Fibroblast of skin of scalp (primary cell): ENCODE data around the gene AMOTL1.

Experiments
- DNase-seq: peaks from one replicate; pipeline ENCODE4 v3.0.0-alpha.2; 2013

The AMOTL1 gene

GRCh38 chr11:94858012-94858705 is 90.0 kb downstream of the AMOTL1 start:
- DNase-seq, result no peak

- DNase-seq, result no peak
Measured at GRCh38 chr11:94860333-94860732, 92.2 kb downstream of the AMOTL1 start.

- no peak for DNase-seq
Measured at GRCh38 chr11:94861306-94861845, 93.2 kb downstream of the AMOTL1 start.

GRCh38 chr11:94862926-94863880 is 95.0 kb downstream of the AMOTL1 start:
- DNase-seq, result no peak

- DNase-seq, result no peak
Measured at GRCh38 chr11:94864506-94865045, 96.4 kb downstream of the AMOTL1 start.

- peak; percentile 72 for DNase-seq
Measured at GRCh38 chr11:94866231-94866822, 98.2 kb downstream of the AMOTL1 start.

GRCh38 chr11:94866936-94867795 is 99.0 kb downstream of the AMOTL1 start:
- DNase-seq, result no peak

GRCh38 chr11:94868468-94868867 is 100.3 kb downstream of the AMOTL1 start:
- DNase-seq, result no peak

GRCh38 chr11:94869186-94869585 is 101.0 kb downstream of the AMOTL1 start:
- DNase-seq, result no peak

- no peak for DNase-seq
Measured at GRCh38 chr11:94870422-94870821, 102.3 kb downstream of the AMOTL1 start.

GRCh38 chr11:94871491-94872185 is 103.5 kb downstream of the AMOTL1 start:
- DNase-seq, result no peak

GRCh38 chr11:94873916-94874540 is 105.9 kb downstream of the AMOTL1 start:
- DNase-seq, result no peak

- no peak for DNase-seq
Measured at GRCh38 chr11:94876222-94876621, 108.1 kb downstream of the AMOTL1 start.

GRCh38 chr11:94876645-94877442 is 108.7 kb downstream of the AMOTL1 start:
- peak; percentile 94 for DNase-seq

- no peak for DNase-seq
Measured at GRCh38 chr11:94877443-94878200, 109.5 kb downstream of the AMOTL1 start.

GRCh38 chr11:94879006-94879405 is 110.8 kb downstream of the AMOTL1 start:
- DNase-seq, result no peak

GRCh38 chr11:94880216-94880615 is 112.1 kb downstream of the AMOTL1 start:
- no peak for DNase-seq

GRCh38 chr11:94882931-94883330 is 114.8 kb downstream of the AMOTL1 start:
- DNase-seq, result no peak

- no peak for DNase-seq
Measured at GRCh38 chr11:94883878-94884277, 115.7 kb downstream of the AMOTL1 start.
